H1 (cell line): ENCODE measurements around the gene BCL2L11. TPM values are rescaled to one million over a fixed set of nuclear protein-coding genes. Genes with fewer than 3 reads are reported as not detected.

Experiments
- CHD1 ChIP-seq: IDR thresholded peaks from 2 replicates; pipeline ENCODE4 v1.6.1; 2012; ENCODE audit warnings: low read depth, low read length, improper control_type of control experiment
- CHD2 ChIP-seq: IDR thresholded peaks from 2 replicates; pipeline ENCODE4 v1.6.1; 2012; ENCODE audit warnings: low read length, improper control_type of control experiment
- PHF8 ChIP-seq: fragments of 200-600 bp; sonication (generic); conservative IDR thresholded peaks from 2 replicates; pipeline ENCODE4 v1.7.1; 2012; ENCODE audit warnings: low read depth, mild to moderate bottlenecking, inconsistent platforms, low read length, moderate library complexity
- SAP30 ChIP-seq: fragments of 300-600 bp; sonication (generic); IDR thresholded peaks from 2 replicates; pipeline ENCODE4 v1.7.1; 2012; ENCODE audit warnings: low read length, moderate library complexity, mild to moderate bottlenecking, inconsistent platforms; ENCODE audit not compliant: insufficient read depth, insufficient replicate concordance
- TAF7 ChIP-seq: optimal IDR thresholded peaks from 2 replicates; pipeline ENCODE3; 2011; ENCODE audit warnings: low read depth, mild to moderate bottlenecking, inconsistent platforms, low read length, moderate library complexity, borderline replicate concordance
- USF2 ChIP-seq: IDR thresholded peaks from 2 replicates; pipeline ENCODE4 v1.6.1; 2011; ENCODE audit warnings: low read length, improper control_type of control experiment
- YY1 ChIP-seq: IDR thresholded peaks from 2 replicates; pipeline ENCODE4 v1.6.1; 2011; ENCODE audit warnings: low read depth, mild to moderate bottlenecking, low read length
- polyA plus RNA-seq, 7 experiments: library from polyadenylated mRNA; depleted of rRNA in 3 of 7; stranded (reverse) in 5 of 7; unstranded in 2 of 7; fragments of >200 nt in 5 of 7; fragments of 200-250 nt in 2 of 7; gene quantifications; 1 replicate in 5 of 7; 2 replicates in 1 of 7; 4 replicates in 1 of 7; pipeline versions ENCODE4 v1.2.1 to v1.2.3, GENCODE V29; 2011 to 2013; ENCODE audit warnings: missing spikeins in 2 of 7, mixed read lengths in 2 of 7
- total RNA-seq: library from RNA; stranded (reverse); fragmentation: NEBNext Ultra II Directional; extraction: Animal tissue kit (Norgen Biotek cat#: 25700); gene quantifications from 2 replicates; pipeline ENCODE4 v1.2.1, GENCODE V29; 2021

Gene BCL2L11
- total and polyA plus RNA-seq, 2 of the 8 experiments (the other 6 are each of a cell fraction or from before 2014, with no cell fraction given): 7.5 to 22.9 TPM

- TF ChIP-seq USF2 (no peak), YY1 (no peak), CHD2 (no peak), CHD1 (no peak), SAP30 (no peak), PHF8 (no peak), TAF7 (no peak)
Measured at GRCh38 chr2:111143107-111143842, 22.6 kb downstream of the BCL2L11 start (continued).
